ENCODE results near the gene GAS2L3.

GAS2L3 gene

GRCh38 chr12:100573292-100574186 is at the start of gene GAS2L3:
GAS2L3 (plus strand) TSS chr12:100573684; CDS start chr12:100594905, 21,221 bp downstream.
- H3K27ac ChIP-seq (ENCODE audit: low read length) = peak within 1 kb of the TSS; percentile 17; the same call in 1 of the 2 replicates
- TF ChIP-seq EZH2phosphoT487 (IDR thresholded peaks at IDR 0.05; ENCODE audit: low read length) = no peak
- no peak for TF ChIP-seq EZH2 (optimal IDR thresholded peaks at IDR 0.05; ENCODE audit: low read depth, low read length)
- no peak for TF ChIP-seq CTCF (IDR thresholded peaks at IDR 0.05; ENCODE audit: low read length)
- H3K4me3 ChIP-seq (ENCODE audit: low read length) = peak within 1 kb of the TSS; percentile 96
- H4K20me1 ChIP-seq (ENCODE audit: insufficient read depth, low read length) = no peaks in the 10 kb centered on the region
- no peaks in the 10 kb centered on the region for H3K4me1 ChIP-seq (ENCODE audit: low read length)
- no peaks in the 10 kb centered on the region for H3F3A ChIP-seq (ENCODE audit: insufficient read depth, low read length)
- peaks cover 37% of the 10 kb centered on the region for H3K79me2 ChIP-seq (ENCODE audit: low read length)
- H3K4me2 ChIP-seq (ENCODE audit: low read depth, low read length) = peak within 1 kb of the TSS; percentile 75
- no peaks in the 10 kb centered on the region for H3K27me3 ChIP-seq (replicated peaks; ENCODE audit: insufficient read depth, low read length)
- H3K9ac ChIP-seq (ENCODE audit: low read length) = peak within 1 kb of the TSS; percentile 84
- no peaks in the 10 kb centered on the region for H3K9me3 ChIP-seq (replicated peaks; ENCODE audit: insufficient read depth, low read length)
- DNase-seq = peak; percentile 81
- no peaks in the 10 kb centered on the region for H3K36me3 ChIP-seq (replicated peaks; ENCODE audit: insufficient read depth, low read length)
- no peaks in the 10 kb centered on the region for H3K9me2 ChIP-seq (replicated peaks; ENCODE audit: insufficient read depth, low read length)
- peak within 1 kb of the TSS; percentile 98 for H2AFZ ChIP-seq (ENCODE audit: low read length)

DNA sequence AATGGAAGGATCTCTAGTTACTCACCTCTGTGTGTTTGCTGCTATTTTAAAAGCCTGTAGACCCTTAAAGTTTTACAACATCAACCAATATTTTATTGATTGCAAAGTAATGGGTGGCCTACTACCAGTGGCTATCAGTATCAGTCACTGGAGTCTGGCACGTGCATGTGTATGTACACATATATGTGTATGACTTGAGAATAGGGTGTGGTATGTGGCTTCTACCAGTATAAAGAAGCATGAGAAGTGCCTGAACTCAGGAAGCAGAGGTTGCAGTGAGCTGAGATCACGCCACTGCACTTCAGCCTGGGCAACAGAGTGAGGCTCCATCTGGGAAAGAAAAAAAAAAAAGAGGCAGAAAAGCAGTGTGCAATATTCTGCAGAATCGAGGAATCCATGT is 45.5 kb upstream of the GAS2L3 start:
- H3K36me3 ChIP-seq (replicated peaks; ENCODE audit: insufficient read depth, low read length) = no peaks in the 10 kb centered on the region
- TF ChIP-seq EZH2phosphoT487 (IDR thresholded peaks at IDR 0.05; ENCODE audit: low read length) = no peak
- no peak for TF ChIP-seq EZH2 (optimal IDR thresholded peaks at IDR 0.05; ENCODE audit: low read depth, low read length)
- no peak for TF ChIP-seq CTCF (IDR thresholded peaks at IDR 0.05; ENCODE audit: low read length)

GRCh38 chr12:100528471-100529127 is 44.9 kb upstream of the GAS2L3 start:
- no peak overlapping the region for H3K4me3 ChIP-seq (ENCODE audit: low read length)
- H3K27me3 ChIP-seq (replicated peaks; ENCODE audit: insufficient read depth, low read length) = no peaks in the 10 kb centered on the region
- no peak for TF ChIP-seq EZH2 (optimal IDR thresholded peaks at IDR 0.05; ENCODE audit: low read depth, low read length)
- TF ChIP-seq CTCF (IDR thresholded peaks at IDR 0.05; ENCODE audit: low read length) = no peak
- TF ChIP-seq EZH2phosphoT487 (IDR thresholded peaks at IDR 0.05; ENCODE audit: low read length) = no peak
- H3K9me3 ChIP-seq (replicated peaks; ENCODE audit: insufficient read depth, low read length) = no peaks in the 10 kb centered on the region
- DNase-seq = no peak
- H3K27ac ChIP-seq (ENCODE audit: low read length) = no peak overlapping the region
- no peak overlapping the region for H2AFZ ChIP-seq (ENCODE audit: low read length)
- no peaks in the 10 kb centered on the region for H3K79me2 ChIP-seq (ENCODE audit: low read length)
- H3K4me1 ChIP-seq (ENCODE audit: low read length) = no peaks in the 10 kb centered on the region
- no peak overlapping the region for H3K4me2 ChIP-seq (ENCODE audit: low read depth, low read length)
- no peaks in the 10 kb centered on the region for H3K36me3 ChIP-seq (replicated peaks; ENCODE audit: insufficient read depth, low read length)
- H3F3A ChIP-seq (ENCODE audit: insufficient read depth, low read length) = no peaks in the 10 kb centered on the region
- H4K20me1 ChIP-seq (ENCODE audit: insufficient read depth, low read length) = no peaks in the 10 kb centered on the region
- no peak overlapping the region for H3K9ac ChIP-seq (ENCODE audit: low read length)
- H3K9me2 ChIP-seq (replicated peaks; ENCODE audit: insufficient read depth, low read length) = no peaks in the 10 kb centered on the region

More for the DNA sequence above, 45.5 kb upstream of the GAS2L3 start:
- no peaks in the 10 kb centered on the region for H3K27me3 ChIP-seq (replicated peaks; ENCODE audit: insufficient read depth, low read length)
- no peaks in the 10 kb centered on the region for H4K20me1 ChIP-seq (ENCODE audit: insufficient read depth, low read length)
- H3K9me2 ChIP-seq (replicated peaks; ENCODE audit: insufficient read depth, low read length) = no peaks in the 10 kb centered on the region
- no peaks in the 10 kb centered on the region for H3K79me2 ChIP-seq (ENCODE audit: low read length)
- no peaks in the 10 kb centered on the region for H3F3A ChIP-seq (ENCODE audit: insufficient read depth, low read length)
- H3K4me3 ChIP-seq (ENCODE audit: low read length) = no peak overlapping the region
- no peak for DNase-seq
- no peak overlapping the region for H3K27ac ChIP-seq (ENCODE audit: low read length)
- H3K9me3 ChIP-seq (replicated peaks; ENCODE audit: insufficient read depth, low read length) = no peaks in the 10 kb centered on the region
- no peaks in the 10 kb centered on the region for H3K4me1 ChIP-seq (ENCODE audit: low read length)
- H2AFZ ChIP-seq (ENCODE audit: low read length) = no peak overlapping the region
- H3K9ac ChIP-seq (ENCODE audit: low read length) = no peak overlapping the region
- H3K4me2 ChIP-seq (ENCODE audit: low read depth, low read length) = no peak overlapping the region
